ENCODE data around the gene CST7. TPM values are rescaled to one million over a fixed set of nuclear protein-coding genes. Genes with fewer than 3 reads are reported as not detected.

The CST7 gene
- total RNA-seq, 6 experiments from 2014 or later, result 1.1 to 4.6 (median 1.5) TPM

DNA sequence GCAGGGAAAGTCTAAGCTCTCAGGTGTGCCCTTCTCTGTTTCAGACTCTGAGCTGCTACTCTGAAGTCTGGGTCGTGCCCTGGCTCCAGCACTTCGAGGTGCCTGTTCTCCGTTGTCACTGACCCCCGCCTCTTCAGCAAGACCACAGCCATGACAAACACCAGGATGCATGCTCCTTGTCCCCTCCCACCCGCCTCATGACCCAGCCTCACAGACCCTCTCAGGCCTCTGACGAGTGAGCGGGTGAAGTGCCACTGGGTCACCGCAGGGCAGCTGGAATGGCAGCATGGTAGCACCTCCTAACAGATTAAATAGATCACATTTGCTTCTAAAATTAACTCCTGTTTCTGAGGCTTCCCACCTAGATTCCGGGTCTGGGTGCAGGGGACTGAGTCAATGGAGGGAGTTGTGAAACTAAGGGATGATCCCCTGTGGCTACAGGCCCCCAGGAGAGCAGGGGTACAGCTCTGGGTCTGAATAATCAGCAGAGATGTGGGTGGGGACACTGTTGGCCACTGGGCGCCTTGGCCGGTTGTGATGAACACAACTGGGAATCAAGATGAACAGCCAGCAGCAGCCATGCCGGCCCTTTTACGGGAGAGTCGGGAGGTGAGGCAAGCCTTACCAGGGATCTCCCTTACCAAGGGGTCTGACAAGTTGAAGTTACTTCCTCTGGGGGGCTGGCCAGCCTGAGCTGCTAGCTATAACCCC, 10.7 kb downstream of the CST7 start:
- H3K4me3 ChIP-seq, result no peak overlapping the region
- no peak for ATAC-seq
- no peak overlapping the region for H3K27ac ChIP-seq
- intact Hi-C loops (cut with DNase I), result no loop called here
- TF ChIP-seq CTCF (IDR thresholded peaks at IDR 0.05), result no peak
- TF ChIP-seq POLR2A (IDR thresholded peaks at IDR 0.05), result no peak
- WGBS (ENCODE audit: insufficient coverage, low coverage, low lambda C conversion rate, missing lambda C conversion rate), result 83% methylated on average over 6 of the region's 14 CpGs
- peaks cover 0 to 67% (median 36%) of the 10 kb centered on the region in 4 donors for H3K36me3 ChIP-seq
- no peaks in the 10 kb centered on the region for H3K27me3 ChIP-seq
- DNase-seq, result peak in 1 of 3 donors; percentile 43
- H3K9me3 ChIP-seq, result no peaks in the 10 kb centered on the region
- no peaks in the 10 kb centered on the region for H3K4me1 ChIP-seq

GRCh38 chr20:24960302-24960801, 11.3 kb downstream of the CST7 start:
- peak in 1 of 3 donors; percentile 39 for DNase-seq
- TF ChIP-seq POLR2A (IDR thresholded peaks at IDR 0.05), result no peak
- no peak for TF ChIP-seq CTCF (IDR thresholded peaks at IDR 0.05)
- WGBS (ENCODE audit: insufficient coverage, low coverage, low lambda C conversion rate, missing lambda C conversion rate), result 67% methylated on average over 1 of the region's 10 CpGs
- H3K36me3 ChIP-seq, result peaks cover 0 to 73% (median 39%) of the 10 kb centered on the region in 4 donors
- intact Hi-C loops (cut with DNase I), result no loop called here
- no peaks in the 10 kb centered on the region for H3K27me3 ChIP-seq
- no peak overlapping the region for H3K27ac ChIP-seq
- no peak overlapping the region for H3K4me3 ChIP-seq
- no peaks in the 10 kb centered on the region for H3K4me1 ChIP-seq
- ATAC-seq, result no peak
- H3K9me3 ChIP-seq, result no peaks in the 10 kb centered on the region

GRCh38 chr20:24960861-24961260, 11.8 kb downstream of the CST7 start:
- H3K36me3 ChIP-seq, result peaks cover 0 to 78% (median 43%) of the 10 kb centered on the region in 4 donors
- intact Hi-C loops (cut with DNase I), result no loop called here
- no peak overlapping the region for H3K27ac ChIP-seq
- 63% methylated on average over 2 of the region's 2 CpGs for WGBS (ENCODE audit: insufficient coverage, low coverage, low lambda C conversion rate, missing lambda C conversion rate)
- peak in 1 of 4 donors; percentile 35 for ATAC-seq
- H3K9me3 ChIP-seq, result no peaks in the 10 kb centered on the region
- H3K27me3 ChIP-seq, result no peaks in the 10 kb centered on the region
- TF ChIP-seq POLR2A (IDR thresholded peaks at IDR 0.05), result no peak
- TF ChIP-seq CTCF (IDR thresholded peaks at IDR 0.05), result no peak
- no peaks in the 10 kb centered on the region for H3K4me1 ChIP-seq
- no peak overlapping the region for H3K4me3 ChIP-seq
- DNase-seq, result no peak

- ATAC-seq, result peak in 1 of 4 donors; percentile 10
- WGBS (ENCODE audit: insufficient coverage, low coverage, low lambda C conversion rate, missing lambda C conversion rate), result 90% methylated on average over 7 of the region's 20 CpGs
- Histone ChIP-seq H3K36me3 (peaks cover 0 to 84% (median 45%) of the 10 kb centered on the region in 4 donors), H3K4me1 (no peaks in the 10 kb centered on the region), H3K27ac (no peak overlapping the region), H3K27me3 (no peaks in the 10 kb centered on the region), H3K4me3 (no peak overlapping the region), H3K9me3 (no peaks in the 10 kb centered on the region)
- TF ChIP-seq CTCF (IDR thresholded peaks at IDR 0.05) (no peak), POLR2A (IDR thresholded peaks at IDR 0.05) (no peak)
- no peak for DNase-seq
- intact Hi-C loops (cut with DNase I), result no loop called here
These were observed 12.5 kb downstream of the CST7 start for GRCh38 chr20:24961384-24962181.

All from right lobe of liver (tissue), 6 donors.